Activated CD4-positive, CD25-positive, alpha-beta regulatory T cell (primary cell): ENCODE measurements around the gene INHBB.
"Not testable (repeated sequence)": the region's sequence is repeated elsewhere in the genome, so short reads cannot be mapped to it uniquely, and the experiment has no call there.

Experiments used
- DNase-seq, 4 experiments: peaks; one replicate each; lab custom pipeline; 2025; lab: John Stamatoyannopoulos, UW

Gene INHBB

DNA sequence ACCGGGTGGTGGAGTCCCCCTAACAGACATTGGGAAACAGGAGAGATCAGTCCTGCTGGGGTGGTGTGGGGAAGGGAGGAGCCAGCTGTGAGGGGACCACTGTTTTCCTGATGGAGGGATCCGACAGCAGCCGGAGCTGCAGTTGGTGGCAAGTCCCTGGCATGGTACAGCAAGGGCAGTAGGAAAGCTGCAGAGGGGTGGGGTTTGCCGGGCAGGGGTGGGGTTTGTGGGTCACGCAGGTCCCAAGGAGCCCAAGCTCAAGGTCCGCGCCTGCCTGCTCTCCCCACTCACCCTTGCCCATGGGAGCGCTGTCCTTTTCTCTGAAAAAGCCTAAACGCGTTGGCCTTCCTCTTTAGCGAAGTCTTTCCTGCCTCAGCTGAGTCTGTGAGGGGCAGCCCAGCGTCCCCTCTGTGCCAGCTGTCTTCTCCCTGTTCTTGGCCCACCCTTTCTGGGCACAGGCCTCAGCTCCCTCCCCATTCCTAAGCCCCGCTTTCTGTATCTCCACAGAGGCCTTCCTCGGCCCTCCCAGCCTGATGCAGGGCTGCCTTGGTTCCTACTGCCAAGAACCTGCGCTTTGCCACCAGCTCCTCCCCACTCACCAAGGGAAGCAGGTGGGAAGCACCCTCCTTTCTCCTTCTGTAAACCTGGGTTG is 29.3 kb upstream of the INHBB start:
- no peak for DNase-seq

- no peak for DNase-seq
These were observed 28.8 kb upstream of the INHBB start for GRCh38 chr2:120317180-120317533.

DNA sequence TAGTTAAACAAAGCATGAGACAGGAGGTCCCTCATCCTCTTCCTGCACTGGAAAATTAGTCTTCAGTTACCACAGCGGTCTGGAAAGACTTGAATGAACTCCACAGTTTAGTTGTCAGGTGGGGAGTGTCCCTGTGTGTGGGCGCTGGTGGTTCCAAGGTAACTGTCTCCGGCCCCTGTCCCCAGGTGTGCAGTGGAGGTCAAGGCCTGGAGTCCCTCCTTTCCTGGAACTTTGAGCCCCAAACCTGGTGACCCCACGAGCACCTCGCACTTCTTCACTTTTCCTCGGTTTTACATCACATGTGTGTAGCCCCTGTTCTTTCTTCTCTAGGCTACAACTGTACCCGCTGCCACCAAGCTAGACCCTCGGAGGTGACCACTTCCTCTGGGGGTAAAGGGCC is 28.0 kb upstream of the INHBB start:
- no peak for DNase-seq

- no peak for DNase-seq
These were observed 27.3 kb upstream of the INHBB start for GRCh38 chr2:120318626-120319025.

DNA sequence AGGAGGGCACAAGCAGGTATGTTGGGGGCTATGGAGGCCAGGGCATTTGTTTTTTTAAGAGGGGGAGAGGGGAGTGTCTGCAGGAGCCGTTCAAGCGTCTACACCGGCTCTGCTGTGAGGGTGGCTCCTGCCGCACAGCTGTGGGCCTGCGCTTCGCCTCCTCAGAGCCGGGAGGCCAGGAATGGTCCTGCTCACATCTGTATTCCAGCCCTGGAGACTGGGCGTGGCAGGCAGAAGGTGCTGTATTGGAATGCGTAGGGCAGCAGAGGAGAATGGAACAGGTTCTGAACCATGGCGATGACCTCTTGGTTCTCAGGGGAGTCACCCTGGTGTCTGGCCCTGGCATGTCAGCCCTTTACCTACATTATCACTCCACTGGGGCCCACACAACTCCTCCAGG is 26.8 kb upstream of the INHBB start:
- no peak for DNase-seq

- no peak for DNase-seq
These were observed 26.1 kb upstream of the INHBB start for GRCh38 chr2:120319686-120320317.

DNA sequence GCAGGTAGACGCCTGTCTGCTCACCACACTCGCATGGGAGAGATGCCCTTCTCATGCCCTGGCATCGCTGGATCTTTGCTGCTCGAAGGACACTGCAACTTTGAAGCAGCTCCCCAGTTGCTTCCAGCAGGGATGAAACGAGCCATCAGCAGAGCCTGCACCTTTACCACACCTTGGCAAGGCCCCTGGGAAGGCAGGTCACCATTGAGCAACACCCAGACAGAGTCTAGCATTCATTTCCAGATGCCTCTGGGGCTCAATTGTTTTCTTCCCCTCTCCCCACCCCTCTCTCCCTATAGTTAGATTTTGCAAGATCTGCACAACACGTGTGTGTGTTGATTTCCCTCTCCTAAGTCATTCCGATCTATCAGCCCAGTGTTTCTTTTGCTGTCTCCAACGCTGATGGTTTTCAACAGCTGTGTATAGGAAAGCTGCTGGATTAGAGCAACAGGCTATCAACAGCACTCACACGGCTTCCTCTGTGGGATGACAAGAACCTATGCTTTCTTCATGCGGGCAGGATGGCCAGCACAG is 25.6 kb upstream of the INHBB start:
- no peak for DNase-seq

DNA sequence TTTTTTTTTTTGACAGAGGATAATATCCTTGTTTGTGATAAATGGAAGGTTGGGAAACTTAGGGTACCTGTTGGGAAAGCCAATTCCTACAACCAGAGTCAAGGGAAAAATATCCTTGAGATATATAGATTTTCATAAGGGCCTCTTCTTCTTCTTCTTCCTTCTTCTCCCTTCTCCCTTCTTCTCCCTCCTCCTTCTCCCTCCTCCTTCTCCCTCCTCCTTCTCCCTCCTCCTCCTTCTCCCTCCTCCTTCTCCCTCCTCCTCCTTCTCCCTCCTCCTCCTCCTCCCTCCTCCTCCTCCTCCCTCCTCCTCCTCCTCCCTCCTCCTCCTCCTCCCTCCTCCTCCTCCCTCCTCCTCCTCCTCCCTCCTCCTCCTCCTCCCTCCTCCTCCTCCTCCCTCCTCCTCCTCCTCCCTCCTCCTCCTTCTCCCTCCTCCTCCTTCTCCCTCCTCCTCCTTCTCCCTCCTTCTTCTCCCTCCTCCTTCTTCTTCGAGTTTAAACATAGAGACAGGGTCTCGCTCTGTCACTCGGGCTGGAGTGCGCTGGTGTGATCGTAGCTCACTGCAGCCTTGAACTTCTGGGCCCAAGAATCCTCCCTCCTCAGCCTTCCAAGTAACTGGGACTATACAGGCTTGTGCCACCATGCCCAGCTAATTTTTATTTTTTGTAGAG is 24.9 kb upstream of the INHBB start:
- not testable (repeated sequence) for DNase-seq

DNA sequence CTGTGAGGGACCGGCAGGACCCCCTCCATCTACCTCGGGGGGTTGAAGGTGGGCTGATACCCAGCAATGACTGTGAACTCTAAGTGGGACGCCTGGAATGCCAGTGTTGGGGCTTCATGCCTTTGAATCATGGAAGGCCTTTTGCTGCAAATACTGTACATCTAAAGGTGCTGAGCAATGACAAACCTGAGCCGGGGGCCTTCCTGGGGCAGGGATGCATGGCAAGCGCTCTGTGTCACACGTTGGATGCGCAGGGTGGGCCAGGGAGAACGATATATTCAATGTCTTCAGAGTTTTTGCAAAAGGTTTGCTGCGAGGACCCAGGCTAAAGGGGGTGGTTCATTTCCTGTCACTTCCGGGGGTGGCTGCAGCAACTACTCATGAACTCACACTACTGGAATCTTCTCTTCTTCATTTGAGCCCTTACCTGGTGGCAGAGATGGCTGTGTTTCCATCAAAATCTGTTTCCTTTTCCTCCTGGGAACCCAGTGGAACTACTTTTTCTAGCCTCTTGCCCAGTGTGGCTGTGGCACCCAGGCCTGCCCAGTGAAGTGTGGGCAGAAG is 24.1 kb upstream of the INHBB start:
- no peak for DNase-seq

DNA sequence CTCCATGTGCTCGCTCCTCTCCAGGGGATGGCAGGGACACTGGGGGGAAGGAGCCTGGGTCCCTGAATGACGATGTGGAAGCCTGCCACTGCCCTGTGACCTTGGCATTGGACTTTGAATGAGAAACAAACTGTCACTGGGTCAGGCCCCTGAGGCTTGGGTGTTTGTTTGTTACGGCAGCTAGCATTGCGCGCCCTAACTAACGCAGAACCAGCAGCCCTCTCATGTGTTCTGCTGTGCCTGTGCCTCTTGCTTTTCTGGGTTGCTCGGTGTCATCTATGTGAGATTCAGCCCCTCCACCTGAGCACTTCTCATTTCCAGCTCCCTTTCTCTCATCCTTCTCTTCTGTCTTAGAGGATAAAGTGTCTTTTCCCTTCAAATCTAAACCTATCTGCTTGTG is 23.6 kb upstream of the INHBB start:
- no peak for DNase-seq

GRCh38 chr2:120323214-120323613 is 22.7 kb upstream of the INHBB start:
- no peak for DNase-seq

DNA sequence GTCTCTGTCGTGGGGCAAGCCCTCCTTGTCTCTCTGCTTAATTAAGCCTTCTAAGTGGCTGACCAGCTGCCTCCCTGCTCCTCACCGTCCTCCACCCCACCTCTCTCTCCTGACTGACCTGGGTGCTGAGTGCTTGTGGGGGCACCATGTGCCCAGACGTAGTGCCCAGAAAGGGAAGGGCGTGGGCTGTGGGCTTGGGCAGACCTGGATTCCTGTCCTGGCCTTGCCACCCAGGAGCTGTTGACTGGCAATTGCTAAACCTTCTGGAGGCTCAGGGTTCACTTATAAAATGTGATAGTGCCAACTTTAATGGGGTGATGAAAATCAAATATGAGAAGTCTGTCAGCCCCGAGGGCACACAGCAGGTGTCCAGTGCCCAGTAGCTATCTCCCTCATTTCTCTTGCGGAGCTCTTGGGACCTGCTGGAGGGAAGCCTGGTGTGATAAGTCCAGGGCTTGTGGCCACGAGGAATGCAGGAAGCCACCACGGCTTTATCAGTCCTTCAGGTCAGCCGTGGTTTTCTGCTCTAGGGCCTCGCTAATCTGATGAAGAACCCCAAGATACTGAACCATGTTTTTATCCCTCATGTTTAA is 22.0 kb upstream of the INHBB start:
- no peak for DNase-seq

GRCh38 chr2:120324933-120325332 is 21.0 kb upstream of the INHBB start:
- no peak for DNase-seq

DNA sequence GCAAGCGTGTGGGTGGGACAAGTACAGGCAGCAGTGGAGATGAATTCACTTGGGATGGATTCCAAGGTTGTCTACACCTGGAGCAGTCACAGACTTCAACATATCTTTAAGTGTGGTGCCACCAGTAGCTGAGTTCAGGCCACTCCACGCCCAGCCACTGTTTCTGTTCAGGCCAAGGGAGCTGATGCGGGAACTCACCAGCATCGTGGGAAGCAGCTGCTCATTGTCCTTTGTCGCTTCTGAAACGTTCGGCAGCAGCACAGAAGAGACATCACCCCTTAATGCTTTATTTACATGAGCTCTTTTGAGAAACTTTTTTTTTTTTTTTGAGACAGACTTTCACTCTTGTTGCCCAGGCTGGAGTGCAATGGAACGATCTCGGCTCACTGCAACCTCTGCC is 19.9 kb upstream of the INHBB start:
- no peak for DNase-seq

DNA sequence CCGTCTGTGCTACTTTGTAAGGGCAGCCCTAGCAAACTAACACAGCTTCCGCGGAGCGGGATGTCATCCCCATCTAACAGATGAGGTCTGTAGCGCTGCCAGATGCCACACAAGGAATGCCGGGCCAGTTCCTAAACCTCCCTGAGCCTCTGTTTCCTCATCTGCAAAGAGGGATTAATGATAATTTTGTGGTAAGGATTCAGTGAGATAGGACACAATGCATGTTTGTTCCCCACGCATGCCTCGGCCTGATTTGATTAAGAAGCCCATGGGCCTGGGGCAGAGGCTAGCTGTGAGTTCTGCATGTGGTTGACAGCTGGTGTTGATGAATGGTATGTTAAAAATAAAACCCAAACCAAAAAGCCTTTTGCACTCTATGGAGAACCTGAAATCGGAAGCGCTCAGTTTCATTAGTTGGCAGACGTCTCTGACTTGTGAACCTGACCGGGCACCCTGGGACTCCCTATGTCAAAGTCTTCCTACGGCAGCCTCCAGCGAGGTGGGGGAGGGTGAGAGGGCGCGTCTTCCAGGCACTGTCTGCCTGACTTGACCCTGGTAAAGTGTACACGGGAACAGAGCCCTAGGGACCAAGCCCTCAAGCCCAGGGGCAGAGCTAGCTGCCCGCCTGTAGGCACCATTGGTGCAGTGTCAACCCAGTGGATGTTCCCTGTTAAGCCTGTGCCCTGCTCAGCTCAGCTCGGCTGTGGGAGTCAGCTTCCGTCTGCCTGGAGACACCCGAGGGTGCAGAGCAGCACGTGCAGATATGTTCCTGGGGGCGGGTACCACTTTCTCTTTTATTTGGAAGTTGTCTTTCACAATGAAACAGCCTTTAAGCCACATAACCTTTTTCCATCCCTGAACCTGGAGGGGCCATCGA is 14.8 kb upstream of the INHBB start:
- DNase-seq: no peak

GRCh38 chr2:120331903-120332302 is 14.0 kb upstream of the INHBB start:
- DNase-seq: no peak

- DNase-seq: no peak
These were observed 13.6 kb upstream of the INHBB start for GRCh38 chr2:120332384-120332783.

- no peak for DNase-seq
These were observed 11.9 kb upstream of the INHBB start for GRCh38 chr2:120334068-120334467.

GRCh38 chr2:120336749-120337148 is 9.2 kb upstream of the INHBB start:
- no peak for DNase-seq

DNA sequence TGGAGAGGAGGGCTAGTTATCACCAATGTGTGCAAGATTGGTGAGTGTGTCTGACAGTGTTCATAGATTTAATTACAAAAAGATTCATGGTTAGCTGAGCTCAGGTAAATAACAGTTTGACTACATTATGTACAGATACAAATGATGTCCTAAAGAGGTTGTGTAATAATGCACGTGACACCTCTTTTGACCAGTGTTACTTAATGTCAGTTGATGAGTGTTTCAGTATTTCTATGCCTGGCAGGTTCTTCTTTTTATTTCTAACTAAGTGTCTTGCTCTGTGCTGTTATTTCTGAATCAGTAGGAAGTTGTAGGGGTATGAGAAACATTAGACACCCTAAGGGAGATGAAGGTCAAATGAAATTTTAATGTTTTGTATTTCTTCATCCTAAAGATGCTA is 7.9 kb upstream of the INHBB start:
- DNase-seq: no peak

GRCh38 chr2:120341977-120342376 is 4.0 kb upstream of the INHBB start:
- no peak for DNase-seq

DNA sequence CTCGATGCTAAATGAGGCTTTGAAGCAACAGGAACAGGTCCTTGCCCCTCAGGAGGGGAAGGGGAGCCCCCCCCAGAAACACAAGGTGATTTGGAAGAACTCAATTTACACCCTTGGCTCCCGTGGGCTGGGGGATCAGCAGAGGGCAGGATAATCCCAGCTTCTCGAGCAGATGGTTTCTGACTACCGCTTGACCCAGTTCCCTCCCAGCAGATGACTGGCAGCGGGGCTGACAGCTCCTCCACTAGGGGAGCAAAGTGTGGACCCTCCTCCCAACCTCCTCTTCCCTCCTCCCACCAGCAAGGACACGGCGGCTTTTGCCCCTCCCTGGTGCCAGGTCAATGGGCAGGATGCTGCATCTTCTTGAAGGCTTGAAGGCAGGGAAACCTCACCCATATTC is 3.5 kb upstream of the INHBB start:
- no peak for DNase-seq
